ENCODE data around the gene PLXNA2.

The PLXNA2 gene

GRCh38 chr1:208127284-208127683, 116.9 kb downstream of the PLXNA2 start:
- H3K4me3 ChIP-seq (ENCODE audit: low read length): no peak overlapping the region
- H3K9ac ChIP-seq (ENCODE audit: low read depth, low read length): no peak overlapping the region
- peaks cover 11% of the 10 kb centered on the region; the same call in 1 of the 2 replicates for H3K4me1 ChIP-seq (ENCODE audit: insufficient read depth, low read length)
- no peak overlapping the region for H3K27ac ChIP-seq (ENCODE audit: low read length)
- H3K36me3 ChIP-seq (ENCODE audit: insufficient read depth, low read depth, low read length): no peaks in the 10 kb centered on the region
- peaks cover 22% of the 10 kb centered on the region for H3K27me3 ChIP-seq (ENCODE audit: insufficient read depth, low read length)
- no peaks in the 10 kb centered on the region for H3K9me3 ChIP-seq (ENCODE audit: insufficient read depth, low read depth, low read length)

GRCh38 chr1:208126108-208126507, 118.1 kb downstream of the PLXNA2 start:
- Histone ChIP-seq H3K4me3 (ENCODE audit: low read length) (no peak overlapping the region), H3K27me3 (ENCODE audit: insufficient read depth, low read length) (peaks cover 13% of the 10 kb centered on the region), H3K27ac (ENCODE audit: low read length) (no peak overlapping the region), H3K36me3 (ENCODE audit: insufficient read depth, low read depth, low read length) (no peaks in the 10 kb centered on the region), H3K4me1 (ENCODE audit: insufficient read depth, low read length) (peaks cover 8% of the 10 kb centered on the region; the same call in 1 of the 2 replicates), H3K9ac (ENCODE audit: low read depth, low read length) (no peak overlapping the region), H3K9me3 (ENCODE audit: insufficient read depth, low read depth, low read length) (no peaks in the 10 kb centered on the region)

GRCh38 chr1:208122612-208123358, 121.4 kb downstream of the PLXNA2 start:
- no peak overlapping the region for H3K27ac ChIP-seq (ENCODE audit: low read length)
- H3K9me3 ChIP-seq (ENCODE audit: insufficient read depth, low read depth, low read length): no peaks in the 10 kb centered on the region
- H3K9ac ChIP-seq (ENCODE audit: low read depth, low read length): no peak overlapping the region
- H3K27me3 ChIP-seq (ENCODE audit: insufficient read depth, low read length): no peaks in the 10 kb centered on the region
- H3K4me1 ChIP-seq (ENCODE audit: insufficient read depth, low read length): peaks cover 8% of the 10 kb centered on the region; the same call in 1 of the 2 replicates
- no peaks in the 10 kb centered on the region for H3K36me3 ChIP-seq (ENCODE audit: insufficient read depth, low read depth, low read length)
- H3K4me3 ChIP-seq (ENCODE audit: low read length): no peak overlapping the region

- Histone ChIP-seq H3K27me3 (ENCODE audit: insufficient read depth, low read length) (no peaks in the 10 kb centered on the region), H3K4me1 (ENCODE audit: insufficient read depth, low read length) (peaks cover 8% of the 10 kb centered on the region; the same call in 1 of the 2 replicates), H3K4me3 (ENCODE audit: low read length) (no peak overlapping the region), H3K36me3 (ENCODE audit: insufficient read depth, low read depth, low read length) (no peaks in the 10 kb centered on the region), H3K27ac (ENCODE audit: low read length) (no peak overlapping the region), H3K9ac (ENCODE audit: low read depth, low read length) (no peak overlapping the region), H3K9me3 (ENCODE audit: insufficient read depth, low read depth, low read length) (no peaks in the 10 kb centered on the region)
Measured at GRCh38 chr1:208121813-208122364, 122.3 kb downstream of the PLXNA2 start.

- Histone ChIP-seq H3K4me3 (ENCODE audit: low read length) (no peak overlapping the region), H3K27ac (ENCODE audit: low read length) (no peak overlapping the region), H3K36me3 (ENCODE audit: insufficient read depth, low read depth, low read length) (no peaks in the 10 kb centered on the region), H3K9me3 (ENCODE audit: insufficient read depth, low read depth, low read length) (no peaks in the 10 kb centered on the region), H3K27me3 (ENCODE audit: insufficient read depth, low read length) (no peaks in the 10 kb centered on the region), H3K9ac (ENCODE audit: low read depth, low read length) (no peak overlapping the region), H3K4me1 (ENCODE audit: insufficient read depth, low read length) (peaks cover 8% of the 10 kb centered on the region; the same call in 1 of the 2 replicates)
Measured at GRCh38 chr1:208120431-208120790, 123.8 kb downstream of the PLXNA2 start.

GRCh38 chr1:208118841-208119606, 125.2 kb downstream of the PLXNA2 start:
- Histone ChIP-seq H3K27me3 (ENCODE audit: insufficient read depth, low read length) (no peaks in the 10 kb centered on the region), H3K27ac (ENCODE audit: low read length) (no peak overlapping the region), H3K4me3 (ENCODE audit: low read length) (no peak overlapping the region), H3K4me1 (ENCODE audit: insufficient read depth, low read length) (peaks cover 8% of the 10 kb centered on the region; the same call in 1 of the 2 replicates), H3K36me3 (ENCODE audit: insufficient read depth, low read depth, low read length) (no peaks in the 10 kb centered on the region), H3K9me3 (ENCODE audit: insufficient read depth, low read depth, low read length) (no peaks in the 10 kb centered on the region), H3K9ac (ENCODE audit: low read depth, low read length) (no peak overlapping the region)

GRCh38 chr1:208118306-208118705, 125.9 kb downstream of the PLXNA2 start:
- Histone ChIP-seq H3K9ac (ENCODE audit: low read depth, low read length) (no peak overlapping the region), H3K4me3 (ENCODE audit: low read length) (no peak overlapping the region), H3K9me3 (ENCODE audit: insufficient read depth, low read depth, low read length) (no peaks in the 10 kb centered on the region), H3K27ac (ENCODE audit: low read length) (no peak overlapping the region), H3K4me1 (ENCODE audit: insufficient read depth, low read length) (peaks cover 8% of the 10 kb centered on the region; the same call in 1 of the 2 replicates), H3K36me3 (ENCODE audit: insufficient read depth, low read depth, low read length) (no peaks in the 10 kb centered on the region), H3K27me3 (ENCODE audit: insufficient read depth, low read length) (no peaks in the 10 kb centered on the region)

GRCh38 chr1:208117826-208118225, 126.4 kb downstream of the PLXNA2 start:
- H3K27me3 ChIP-seq (ENCODE audit: insufficient read depth, low read length): no peaks in the 10 kb centered on the region
- H3K9ac ChIP-seq (ENCODE audit: low read depth, low read length): no peak overlapping the region
- no peaks in the 10 kb centered on the region for H3K36me3 ChIP-seq (ENCODE audit: insufficient read depth, low read depth, low read length)
- H3K27ac ChIP-seq (ENCODE audit: low read length): no peak overlapping the region
- peaks cover 8% of the 10 kb centered on the region; the same call in 1 of the 2 replicates for H3K4me1 ChIP-seq (ENCODE audit: insufficient read depth, low read length)
- H3K9me3 ChIP-seq (ENCODE audit: insufficient read depth, low read depth, low read length): no peaks in the 10 kb centered on the region
- no peak overlapping the region for H3K4me3 ChIP-seq (ENCODE audit: low read length)

- H3K4me1 ChIP-seq (ENCODE audit: insufficient read depth, low read length): peaks cover 8% of the 10 kb centered on the region; the same call in 1 of the 2 replicates
- no peak overlapping the region for H3K4me3 ChIP-seq (ENCODE audit: low read length)
- H3K9me3 ChIP-seq (ENCODE audit: insufficient read depth, low read depth, low read length): no peaks in the 10 kb centered on the region
- no peak overlapping the region for H3K27ac ChIP-seq (ENCODE audit: low read length)
- H3K27me3 ChIP-seq (ENCODE audit: insufficient read depth, low read length): no peaks in the 10 kb centered on the region
- H3K36me3 ChIP-seq (ENCODE audit: insufficient read depth, low read depth, low read length): no peaks in the 10 kb centered on the region
- no peak overlapping the region for H3K9ac ChIP-seq (ENCODE audit: low read depth, low read length)
Measured at GRCh38 chr1:208117409-208117808, 126.8 kb downstream of the PLXNA2 start.

- H3K4me3 ChIP-seq (ENCODE audit: low read length): no peak overlapping the region
- H3K9me3 ChIP-seq (ENCODE audit: insufficient read depth, low read depth, low read length): no peaks in the 10 kb centered on the region
- peaks cover 8% of the 10 kb centered on the region; the same call in 1 of the 2 replicates for H3K4me1 ChIP-seq (ENCODE audit: insufficient read depth, low read length)
- no peak overlapping the region for H3K27ac ChIP-seq (ENCODE audit: low read length)
- no peaks in the 10 kb centered on the region for H3K27me3 ChIP-seq (ENCODE audit: insufficient read depth, low read length)
- H3K9ac ChIP-seq (ENCODE audit: low read depth, low read length): no peak overlapping the region
- H3K36me3 ChIP-seq (ENCODE audit: insufficient read depth, low read depth, low read length): no peaks in the 10 kb centered on the region
Measured at GRCh38 chr1:208115924-208116640, 128.1 kb downstream of the PLXNA2 start.

- H3K36me3 ChIP-seq (ENCODE audit: insufficient read depth, low read depth, low read length): no peaks in the 10 kb centered on the region
- H3K9ac ChIP-seq (ENCODE audit: low read depth, low read length): no peak overlapping the region
- H3K9me3 ChIP-seq (ENCODE audit: insufficient read depth, low read depth, low read length): no peaks in the 10 kb centered on the region
- no peak overlapping the region for H3K4me3 ChIP-seq (ENCODE audit: low read length)
- H3K27me3 ChIP-seq (ENCODE audit: insufficient read depth, low read length): no peaks in the 10 kb centered on the region
- no peak overlapping the region for H3K27ac ChIP-seq (ENCODE audit: low read length)
- H3K4me1 ChIP-seq (ENCODE audit: insufficient read depth, low read length): peaks cover 9% of the 10 kb centered on the region
Measured at GRCh38 chr1:208113011-208113410, 131.2 kb downstream of the PLXNA2 start.

All from iPS-20b (cell line).